HG03457 (cell line): ENCODE data around the gene PAN2.
"Not testable (repeated sequence)": the region's sequence is repeated elsewhere in the genome, so short reads cannot be mapped to it uniquely, and the experiment has no call there.

Source experiments
- ATAC-seq: cut with Tn5 transposase; IDR thresholded peaks from one replicate; pipeline ENCODE4 v1.9.1; 2021; ENCODE audit warnings: moderate number of reproducible peaks; ENCODE audit not compliant: unreplicated experiment

PAN2 gene

DNA sequence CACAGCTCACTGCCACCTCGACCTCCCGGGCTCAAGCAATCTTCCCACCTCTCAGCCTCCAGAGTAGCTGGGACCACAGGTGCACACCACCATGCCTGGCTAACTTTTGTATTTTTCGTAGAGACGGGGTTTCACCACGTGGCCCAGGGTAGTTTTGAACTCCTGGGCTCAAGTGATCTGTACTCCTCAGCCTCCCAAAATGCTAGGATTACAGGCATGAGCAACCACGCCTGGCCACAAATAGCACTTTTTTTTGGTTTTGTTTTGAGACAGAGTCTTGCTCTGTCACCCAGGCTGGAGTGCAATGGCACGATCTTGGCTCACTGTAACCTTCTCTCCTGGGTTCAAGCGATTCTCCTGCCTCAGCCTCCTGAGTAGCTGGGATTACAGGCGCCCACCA lies 13.5 kb upstream of the PAN2 start:
- ATAC-seq = not testable (repeated sequence)

DNA sequence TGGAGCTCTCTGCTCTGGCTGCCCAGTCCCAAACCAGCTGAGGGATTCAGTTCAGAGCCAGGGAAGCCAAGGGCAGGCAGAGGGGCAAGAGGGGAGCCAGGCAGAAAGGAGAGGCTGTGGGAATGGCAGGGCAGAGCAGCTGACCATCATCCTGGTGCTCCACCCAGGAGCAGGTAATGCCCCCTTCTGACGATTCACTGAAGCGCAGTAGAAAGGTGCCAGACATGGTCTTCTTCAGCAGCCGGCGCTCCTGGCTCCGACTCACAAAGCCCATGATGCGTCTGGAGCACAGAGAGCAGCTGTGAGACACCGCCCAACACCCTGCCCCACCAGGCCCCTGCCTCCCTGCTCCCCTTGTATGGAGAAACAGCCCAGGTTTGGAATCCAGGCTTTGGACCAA lies 12.9 kb upstream of the PAN2 start:
- no peak for ATAC-seq

DNA sequence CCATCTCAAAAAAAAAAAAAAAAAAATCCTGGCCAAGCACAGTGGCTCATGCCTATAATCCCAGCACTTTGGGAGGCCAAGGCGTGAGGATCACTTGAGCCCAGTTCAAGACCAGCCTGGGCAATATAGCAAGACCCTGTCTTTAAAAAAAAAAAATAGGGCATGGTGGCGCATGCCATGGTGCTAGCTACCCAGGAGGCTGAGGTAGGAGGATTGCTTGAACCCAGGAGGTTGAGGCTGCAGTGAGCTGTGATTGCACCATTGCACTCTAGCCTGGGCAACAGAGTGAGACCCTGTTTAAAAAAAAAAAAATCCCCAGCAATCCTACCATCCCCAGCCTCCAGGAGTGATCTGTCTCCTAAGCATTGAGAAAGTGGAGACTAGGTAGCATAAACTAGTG lies 8.5 kb upstream of the PAN2 start:
- not testable (repeated sequence) for ATAC-seq

DNA sequence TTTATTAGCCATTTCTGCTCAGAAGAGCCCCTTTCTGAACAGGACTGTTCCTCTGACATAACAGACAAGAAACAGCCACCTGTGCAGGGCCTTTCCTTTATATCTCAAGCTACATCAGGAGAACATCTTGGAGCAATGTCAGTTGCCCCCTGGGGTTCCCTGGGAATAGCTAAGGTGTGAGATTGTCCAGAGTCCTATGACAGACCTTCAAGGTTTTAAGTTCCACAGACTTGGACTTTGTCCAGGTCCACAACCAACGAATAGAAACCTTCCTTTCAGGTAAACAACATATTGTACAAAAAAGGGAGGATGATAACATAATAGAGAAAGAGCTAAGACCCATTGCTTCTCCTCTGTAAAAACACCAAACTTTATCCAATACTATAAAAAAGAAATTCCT lies 7.8 kb upstream of the PAN2 start:
- ATAC-seq = no peak

DNA sequence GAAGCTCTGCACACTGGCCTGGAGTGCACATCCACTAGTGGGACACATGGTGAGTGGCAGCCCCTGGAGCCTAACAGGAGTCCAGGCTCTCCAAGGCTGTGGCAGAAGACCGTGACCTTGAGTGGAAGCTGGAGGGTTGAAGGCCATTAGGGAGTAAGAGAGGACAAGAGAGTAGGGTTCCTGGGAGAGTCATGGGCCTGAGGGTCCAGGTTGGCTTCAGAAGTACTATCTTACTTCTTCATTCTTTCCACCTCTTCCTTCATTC lies 5.3 kb upstream of the PAN2 start:
- ATAC-seq = no peak

DNA sequence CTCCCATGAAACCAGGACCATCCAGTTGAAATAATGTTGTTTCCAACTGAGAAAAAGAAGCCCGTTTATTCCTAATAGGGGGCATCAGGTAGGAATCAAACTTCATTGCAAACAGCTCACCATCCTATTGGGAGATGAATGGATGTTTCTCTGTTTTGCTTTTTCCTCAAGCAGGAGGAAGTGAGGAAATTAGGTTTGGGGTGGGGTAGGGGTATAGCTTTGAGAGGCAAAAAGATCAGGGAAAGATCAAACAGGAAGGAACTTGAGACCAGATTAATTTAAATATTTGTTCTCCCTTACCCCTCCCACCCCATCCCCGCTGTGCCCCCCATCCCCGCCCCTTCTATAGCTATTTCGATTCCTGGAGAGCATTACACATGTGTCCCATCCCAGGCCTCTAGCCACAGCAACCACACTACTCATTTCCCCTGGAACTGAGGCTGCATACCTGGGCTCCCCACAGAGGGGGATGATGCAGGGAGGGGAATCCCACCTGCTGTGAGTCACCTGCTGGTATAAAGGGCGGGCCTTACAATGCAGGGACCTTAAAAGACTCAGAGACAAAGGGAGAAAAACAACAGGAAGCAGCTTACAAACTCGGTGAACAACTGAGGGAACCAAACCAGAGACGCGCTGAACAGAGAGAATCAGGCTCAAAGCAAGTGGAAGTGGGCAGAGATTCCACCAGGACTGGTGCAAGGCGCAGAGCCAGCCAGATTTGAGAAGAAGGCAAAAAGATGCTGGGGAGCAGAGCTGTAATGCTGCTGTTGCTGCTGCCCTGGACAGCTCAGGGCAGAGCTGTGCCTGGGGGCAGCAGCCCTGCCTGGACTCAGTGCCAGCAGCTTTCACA lies 4.7 kb upstream of the PAN2 start, which contains the start of gene IL23A:
Gene IL23A, plus strand, starts transcription at position 577 of the 850 bp plus-strand sequence. Its CDS starts 161 bp downstream, at position 738.
- ATAC-seq = no peak

DNA sequence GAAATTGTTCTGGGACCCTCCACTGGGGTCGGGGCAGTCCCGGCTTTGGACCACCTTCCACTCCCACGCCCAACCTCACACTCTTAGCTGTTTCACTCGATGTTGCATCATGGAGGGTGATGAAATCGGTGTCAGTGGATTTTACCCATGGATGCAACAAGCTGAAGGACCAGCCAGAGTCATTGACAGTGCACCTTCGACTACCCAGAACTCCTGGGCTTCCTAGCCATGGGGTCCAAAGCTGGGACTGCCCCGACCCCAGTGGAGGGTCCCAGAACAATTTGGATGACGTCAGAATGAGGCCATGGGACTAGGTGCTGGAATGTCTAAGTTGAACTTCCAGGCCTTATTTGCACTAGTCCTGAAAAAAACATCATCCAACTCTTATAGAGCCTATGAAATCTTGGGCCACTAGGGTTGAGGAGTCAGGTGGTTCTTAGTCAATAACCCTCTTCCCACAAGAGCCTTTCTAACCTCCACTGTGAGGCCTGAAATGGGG lies 4.0 kb upstream of the PAN2 start:
- ATAC-seq = no peak

DNA sequence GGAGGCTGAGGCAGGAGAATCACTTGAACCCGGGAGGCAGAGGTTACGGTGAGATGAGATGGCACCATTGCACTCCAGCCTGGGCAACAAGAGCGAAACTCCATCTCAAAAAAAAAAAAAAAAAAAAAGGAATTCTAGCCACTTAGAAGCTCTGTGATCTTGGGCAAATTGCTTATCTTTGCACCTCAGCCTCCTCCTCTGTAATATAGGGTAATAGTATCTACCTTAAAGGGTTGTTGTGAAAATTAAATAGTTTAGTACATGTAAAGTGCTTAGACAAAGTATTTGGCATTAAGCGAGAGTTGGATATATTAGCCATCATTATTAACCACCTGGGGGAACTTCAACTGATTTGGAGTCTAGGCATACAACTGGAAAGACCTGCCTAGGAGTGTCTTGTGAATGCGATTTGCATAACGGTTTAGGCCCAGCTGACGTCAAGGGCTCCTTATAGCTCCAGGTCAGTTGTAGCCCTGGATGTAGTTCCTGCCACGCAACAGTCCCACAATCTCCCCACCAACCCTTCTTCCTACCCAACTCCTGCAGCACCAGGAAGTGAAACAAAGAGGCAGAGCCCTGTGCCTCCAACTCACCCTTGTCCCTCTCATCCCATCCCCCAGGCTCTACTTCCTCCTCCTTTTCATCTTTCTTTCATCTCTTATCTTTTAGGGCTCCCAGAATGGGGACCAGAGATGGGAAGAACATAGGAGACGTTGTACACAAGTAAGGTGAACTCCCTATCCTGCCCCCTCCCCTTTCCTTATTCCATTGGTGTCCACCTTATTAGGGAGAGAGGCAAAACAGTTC lies 2.8 kb upstream of the PAN2 start:
- no peak for ATAC-seq

DNA sequence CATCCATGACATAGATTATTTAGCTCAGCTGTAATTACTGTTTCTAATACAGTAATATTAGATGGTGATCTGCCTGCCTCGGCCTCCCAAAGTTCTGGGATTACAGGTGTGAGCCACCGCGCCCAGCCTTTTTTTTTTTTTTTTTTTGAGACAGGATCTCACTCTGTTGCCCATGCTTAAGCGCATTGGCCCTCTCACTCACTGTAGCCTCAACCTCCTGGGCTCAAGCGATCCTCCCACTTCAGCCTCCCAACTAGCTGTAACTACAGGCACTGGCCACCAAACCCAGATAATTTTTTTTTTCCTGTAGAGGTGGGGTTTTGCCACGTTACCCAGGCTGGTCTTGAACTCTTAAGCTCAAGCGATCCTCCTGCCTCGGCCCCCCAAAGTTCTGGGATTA lies 1.7 kb upstream of the PAN2 start:
- ATAC-seq = not testable (repeated sequence)

DNA sequence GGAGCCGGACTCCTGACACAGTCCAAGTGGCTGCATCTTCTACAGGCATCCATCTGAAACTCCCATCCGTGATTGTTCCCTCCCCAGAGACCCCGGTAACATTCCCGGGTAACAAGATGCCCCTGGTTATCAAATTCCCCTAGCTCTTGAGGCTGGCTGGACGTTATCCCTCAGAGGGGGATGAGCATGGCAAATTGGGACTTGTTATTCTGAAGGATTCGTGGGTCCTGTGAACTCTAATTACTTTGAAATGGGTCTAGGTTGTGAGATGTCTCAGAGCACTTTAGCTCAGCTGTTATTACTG lies 642 bp upstream of the PAN2 start:
- ATAC-seq = no peak

DNA sequence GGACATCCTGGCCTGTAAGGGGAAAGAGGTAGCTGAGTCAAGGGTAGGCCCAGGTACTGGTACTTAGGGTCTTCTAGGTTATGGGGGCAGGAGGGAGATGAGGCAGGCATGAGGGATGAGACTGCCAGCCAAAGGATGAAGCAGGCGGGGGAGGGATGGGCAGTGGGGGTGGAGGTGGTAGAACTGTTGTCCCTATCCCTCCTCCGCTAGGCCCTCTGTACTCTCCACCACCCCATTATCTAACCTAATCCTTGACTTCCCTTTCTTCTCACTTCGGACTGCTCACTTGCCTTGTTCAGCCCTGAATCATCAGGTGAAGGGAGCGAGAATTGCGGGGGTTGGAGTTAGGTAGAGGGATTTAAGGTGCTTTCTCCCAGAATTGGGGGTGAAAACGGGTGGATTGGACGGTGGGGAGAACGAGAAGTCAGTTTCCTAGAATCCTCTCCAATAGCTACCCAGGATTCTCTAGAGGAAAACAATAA lies 562 bp downstream of the PAN2 start:
- ATAC-seq = no peak

DNA sequence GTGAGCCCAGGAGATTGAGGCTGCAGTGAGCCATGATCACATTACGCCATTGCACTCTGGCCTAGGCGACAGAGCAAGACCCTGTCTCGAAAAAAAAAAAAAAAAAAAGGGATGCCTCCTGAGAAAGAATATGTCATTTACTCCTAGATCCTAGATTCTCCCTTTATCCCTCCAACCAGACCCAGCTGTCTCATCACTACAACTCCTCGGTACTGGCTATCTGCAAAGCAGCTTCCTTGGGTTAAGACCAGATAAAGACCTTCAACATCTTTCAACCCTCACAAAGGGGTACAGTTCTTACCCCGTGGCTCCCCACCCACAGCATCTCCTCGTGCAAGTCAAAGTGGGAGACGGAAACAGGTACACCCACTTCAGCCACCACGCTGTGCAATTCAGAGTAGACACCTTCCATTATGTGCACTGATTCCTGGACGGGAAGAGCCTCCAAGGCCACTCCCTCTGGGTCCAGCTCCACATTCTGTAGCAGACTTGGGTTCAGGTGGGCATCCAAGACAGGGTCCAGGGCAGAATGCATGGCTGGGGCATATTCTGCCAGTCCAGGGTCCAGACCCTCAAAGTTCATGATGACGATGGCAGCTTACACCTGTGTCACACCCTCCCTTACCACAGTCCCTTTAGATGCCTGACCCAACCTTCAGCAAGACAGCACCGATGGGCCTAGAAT lies 1.1 kb downstream of the PAN2 start:
- ATAC-seq = no peak

DNA sequence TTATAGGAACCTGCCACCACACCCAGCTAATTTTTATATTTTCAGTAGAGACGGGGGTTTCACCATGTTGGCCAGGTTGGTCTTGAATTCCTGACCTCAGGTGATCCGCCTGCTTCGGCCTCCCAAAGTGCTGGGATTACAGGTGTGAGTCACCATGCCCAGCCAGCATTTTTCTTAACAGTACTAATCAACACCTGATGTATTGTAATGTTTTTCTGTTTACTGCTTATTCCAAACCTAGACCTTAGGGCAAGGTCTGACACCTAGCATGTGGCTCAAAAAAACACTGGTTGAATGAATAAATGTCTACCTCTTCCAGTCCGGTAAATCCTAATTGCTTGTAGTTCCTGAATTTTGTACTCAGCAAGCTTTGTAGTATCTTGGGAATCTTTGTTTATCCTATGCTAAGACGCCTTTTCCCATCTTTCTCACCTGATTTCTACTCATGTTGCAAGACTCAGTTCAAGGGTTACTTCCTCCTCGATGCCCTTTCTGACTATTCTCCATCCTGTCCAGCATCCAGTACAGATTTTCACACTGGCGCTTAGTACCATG lies 2.8 kb downstream of the PAN2 start:
- ATAC-seq = no peak

DNA sequence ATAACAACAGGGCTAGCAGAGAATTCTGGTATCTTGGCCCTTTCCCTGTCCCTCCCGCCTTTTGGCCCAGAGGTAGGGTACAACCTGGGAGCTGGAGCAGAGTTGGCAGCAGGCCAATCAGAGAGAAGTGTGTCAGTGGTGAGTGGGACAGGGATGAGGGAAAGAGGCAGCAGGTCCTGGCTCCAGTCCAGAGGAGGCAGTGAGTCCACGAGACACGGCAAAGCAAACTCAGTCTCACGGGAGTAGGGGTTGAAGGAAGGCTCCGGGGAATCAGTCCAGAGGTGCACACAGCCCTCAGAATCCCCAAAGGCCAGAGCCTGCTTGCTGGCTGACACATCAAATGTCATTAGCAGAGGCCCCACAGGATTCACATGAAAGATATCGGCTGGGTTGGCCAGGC lies 7.3 kb downstream of the PAN2 start:
- ATAC-seq = no peak

DNA sequence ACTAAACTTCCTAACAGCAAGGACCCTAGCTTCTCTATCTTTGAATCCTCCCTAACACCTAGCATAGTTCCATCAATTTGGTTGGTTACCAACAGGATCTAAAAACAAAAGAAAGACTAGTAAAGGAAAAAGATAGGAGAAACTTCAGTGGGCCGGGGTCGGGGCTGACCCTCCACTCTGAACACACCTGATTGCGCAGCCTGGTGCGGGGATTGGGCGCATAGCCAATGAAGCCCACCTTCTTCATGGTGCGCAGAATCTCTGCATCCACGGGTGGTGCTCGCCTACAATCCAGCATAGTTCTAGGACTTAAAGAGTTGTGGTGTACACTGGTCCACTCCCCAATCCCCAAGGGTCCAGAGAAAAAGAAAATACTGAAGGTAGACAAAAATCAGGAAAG lies 7.7 kb downstream of the PAN2 start:
- no peak for ATAC-seq

DNA sequence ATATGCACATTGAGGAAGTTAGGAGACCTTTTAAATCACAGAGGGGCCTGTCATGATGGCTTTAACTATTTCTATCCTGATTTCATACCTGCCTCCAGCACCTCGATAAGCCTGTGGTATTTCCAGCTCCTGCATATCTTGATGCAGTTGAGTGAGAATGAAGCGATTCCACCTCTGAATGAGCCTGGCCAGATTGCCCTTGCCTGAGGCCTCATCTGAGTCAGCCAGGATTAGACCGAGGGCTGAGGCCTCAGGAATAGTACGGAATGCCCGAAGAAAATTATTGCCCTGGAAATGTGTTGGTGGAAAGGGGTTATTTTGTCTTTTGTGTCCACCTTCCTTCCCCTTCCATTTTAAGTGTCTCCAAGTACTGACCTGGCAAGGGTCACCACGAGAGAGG lies 9.6 kb downstream of the PAN2 start:
- no peak for ATAC-seq

DNA sequence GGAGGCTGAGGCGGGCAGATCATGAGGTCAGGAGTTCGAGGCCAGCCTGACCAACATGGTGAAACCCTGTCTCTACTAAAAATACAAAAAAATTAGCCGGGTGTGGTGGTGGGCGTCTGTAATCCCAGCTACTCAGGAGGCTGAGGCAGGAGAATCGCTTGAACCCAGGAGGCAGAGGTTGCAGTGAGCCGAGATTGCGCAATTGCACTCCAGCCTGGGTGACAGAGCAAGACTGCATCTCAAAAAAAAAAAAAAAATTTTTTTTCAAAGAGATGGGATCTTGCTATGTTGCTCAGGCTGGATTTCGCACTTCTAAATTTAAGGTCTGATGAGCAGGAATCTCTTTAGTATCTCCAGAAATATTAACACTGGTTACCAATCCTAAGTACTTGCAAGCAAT lies 12.2 kb downstream of the PAN2 start:
- not testable (repeated sequence) for ATAC-seq

DNA sequence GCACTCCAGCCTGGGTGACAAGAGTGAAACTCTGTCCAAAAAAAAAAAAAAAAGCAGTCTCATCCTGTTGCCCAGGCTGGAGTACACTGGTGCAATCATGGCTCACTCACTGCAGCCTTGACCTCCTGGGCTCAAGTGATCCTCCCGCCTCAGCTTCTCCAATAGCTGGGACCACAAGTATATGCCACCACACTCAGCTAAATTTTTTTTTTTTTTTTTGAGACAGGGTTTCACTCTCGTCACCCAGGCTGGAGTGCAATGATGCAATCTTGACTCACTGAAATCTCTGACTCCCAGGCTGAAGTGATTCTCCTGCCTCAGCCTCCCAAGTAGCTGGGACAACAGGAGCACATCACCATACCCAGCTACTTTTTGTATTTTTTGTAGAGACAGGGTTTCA lies 12.8 kb downstream of the PAN2 start:
- ATAC-seq = no peak

DNA sequence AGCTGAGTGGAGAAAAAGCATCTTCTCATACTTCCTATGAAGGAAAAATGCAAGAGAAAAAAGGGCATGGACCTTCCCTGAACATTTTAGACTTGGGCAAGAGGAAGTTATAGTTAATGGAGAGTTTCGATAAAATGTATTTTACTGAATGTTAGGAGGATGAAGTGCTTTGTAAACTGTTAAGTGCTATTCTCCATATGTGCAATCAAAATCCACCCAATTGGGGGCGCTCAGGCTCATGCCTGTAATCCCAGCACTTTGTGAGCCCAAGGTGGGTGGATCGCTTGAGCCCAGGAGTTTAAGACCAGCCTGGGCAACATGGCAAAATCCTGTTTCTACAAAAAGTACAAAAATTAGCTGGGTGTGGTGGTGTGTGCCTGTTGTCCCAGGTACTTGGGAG lies 16.1 kb downstream of the PAN2 start:
- ATAC-seq = no peak

DNA sequence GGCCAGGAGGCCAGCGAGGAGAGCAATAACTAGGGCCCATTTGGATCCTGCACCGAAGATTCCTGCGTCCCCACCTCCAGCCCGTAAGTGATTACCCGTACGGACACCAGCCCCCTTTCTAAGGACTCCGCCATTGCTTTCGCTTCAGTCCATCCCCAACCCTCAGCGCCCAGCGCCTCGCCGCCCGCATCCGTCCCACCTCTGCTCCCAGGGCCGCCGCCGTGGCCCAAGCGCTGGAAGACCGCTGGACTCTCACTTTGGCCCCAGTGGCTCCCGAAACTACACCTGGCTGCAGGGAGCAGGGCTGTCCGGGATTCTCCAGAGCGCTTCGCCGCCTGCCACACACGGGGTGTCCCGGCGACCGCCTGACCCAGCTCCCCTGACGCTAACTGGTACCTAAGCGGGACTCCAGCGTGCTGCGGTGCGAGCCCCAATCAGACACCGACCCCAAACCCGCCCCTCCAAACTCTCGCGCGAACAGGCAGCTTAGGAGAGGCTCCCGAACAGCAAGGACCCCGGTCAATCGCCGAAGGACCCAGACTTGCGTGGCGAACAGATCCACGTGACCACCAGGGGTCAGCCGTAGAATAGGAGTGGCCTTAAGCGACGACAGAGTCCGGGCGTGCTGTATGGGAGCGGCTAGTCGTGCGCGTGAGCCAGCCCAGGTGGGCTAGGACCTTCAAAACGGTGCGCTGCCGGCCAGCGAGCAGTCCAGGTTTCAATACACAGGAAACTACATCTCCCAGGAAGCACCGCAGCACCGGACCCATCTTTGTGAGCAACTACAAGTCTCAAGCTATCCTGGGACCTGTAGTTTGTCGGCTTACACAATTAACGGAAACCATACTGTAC lies 18.0 kb downstream of the PAN2 start, which contains the start of gene CNPY2:
Gene CNPY2, minus strand, starts transcription at position 367 of the 852 bp plus-strand sequence. CDS start 771 bp downstream, outside the sequence.
- ATAC-seq = peak; percentile 82
